Endothelial cell of hepatic sinusoid (primary cell): Measurements from ENCODE around the gene CDKAL1.
"Not testable (repeated sequence)": the region's sequence is repeated elsewhere in the genome, so short reads cannot be mapped to it uniquely, and the experiment has no call there.

ENCODE experiments used
- in situ Hi-C: cut with HindIII; loops from 2 replicates; pipeline ENCODE4 v1.10.0; 2017; ENCODE audit warnings: low sequenced_read_pairs

Gene CDKAL1

GRCh38 chr6:20702366-20702765 is 168.1 kb downstream of the CDKAL1 start:
- in situ Hi-C loops: no loop called here

- in situ Hi-C loops: no loop called here
Observed at GRCh38 chr6:20703049-20703448, 168.8 kb downstream of the CDKAL1 start.

- in situ Hi-C loops: loop anchor here (5.0 kb wide), 1 partner anchor 53 kb away; no protein-coding TSS in a partner anchor
Observed at GRCh38 chr6:20704325-20705025, 170.2 kb downstream of the CDKAL1 start.

GRCh38 chr6:20705741-20706140 is 171.5 kb downstream of the CDKAL1 start:
- in situ Hi-C loops: loop anchor here (5.0 kb wide), 1 partner anchor 52 kb away; no protein-coding TSS in a partner anchor

GRCh38 chr6:20706238-20706938 is 172.1 kb downstream of the CDKAL1 start:
- in situ Hi-C loops: loop anchor here (5.0 kb wide), 1 partner anchor 51 kb away; no protein-coding TSS in a partner anchor

GRCh38 chr6:20706939-20707485 is 172.8 kb downstream of the CDKAL1 start:
- in situ Hi-C loops: loop anchor here (5.0 kb wide), 1 partner anchor 50 kb away; no protein-coding TSS in a partner anchor

GRCh38 chr6:20707870-20708269 is 173.6 kb downstream of the CDKAL1 start:
- in situ Hi-C loops: loop anchor here (5.0 kb wide), 1 partner anchor 49 kb away; no protein-coding TSS in a partner anchor

GRCh38 chr6:20708367-20709124 is 174.3 kb downstream of the CDKAL1 start:
- in situ Hi-C loops: loop anchor here (5.0 kb wide), 1 partner anchor 49 kb away; no protein-coding TSS in a partner anchor

- in situ Hi-C loops: loop anchor here (5.0 kb wide), 1 partner anchor 48 kb away; no protein-coding TSS in a partner anchor
Observed at GRCh38 chr6:20709451-20709850, 175.2 kb downstream of the CDKAL1 start.

GRCh38 chr6:20710341-20710740 is 176.1 kb downstream of the CDKAL1 start:
- in situ Hi-C loops: no loop called here

- in situ Hi-C loops: no loop called here
Observed at GRCh38 chr6:20711518-20711917, 177.3 kb downstream of the CDKAL1 start.

GRCh38 chr6:20712011-20712410 is 177.8 kb downstream of the CDKAL1 start:
- in situ Hi-C loops: no loop called here

GRCh38 chr6:20715135-20715806 is 181.0 kb downstream of the CDKAL1 start:
- in situ Hi-C loops: no loop called here

GRCh38 chr6:20716865-20717264 is 182.6 kb downstream of the CDKAL1 start:
- in situ Hi-C loops: no loop called here

- in situ Hi-C loops: no loop called here
Observed at GRCh38 chr6:20717743-20718142, 183.5 kb downstream of the CDKAL1 start.

- in situ Hi-C loops: no loop called here
Observed at GRCh38 chr6:20718705-20719653, 184.7 kb downstream of the CDKAL1 start.

- in situ Hi-C loops: no loop called here
Observed at GRCh38 chr6:20719980-20720379, 185.7 kb downstream of the CDKAL1 start.

GRCh38 chr6:20721121-20721520 is 186.9 kb downstream of the CDKAL1 start:
- in situ Hi-C loops: not testable (repeated sequence)

GRCh38 chr6:20722455-20722854 is 188.2 kb downstream of the CDKAL1 start:
- in situ Hi-C loops: no loop called here
